Airway epithelial cell (primary cell): ENCODE data around the gene ZNF674. TPM values are rescaled to one million over a fixed set of nuclear protein-coding genes. Genes with fewer than 3 reads are reported as not detected.

Experiments used
- total RNA-seq: library from RNA; depleted of rRNA; stranded (reverse); fragments of >200 nt; gene quantifications from 2 replicates; pipeline ENCODE4 v1.2.3, GENCODE V29; 2015

The ZNF674 gene
- 0.79 and 1.8 TPM in 2 replicates for total RNA-seq

DNA sequence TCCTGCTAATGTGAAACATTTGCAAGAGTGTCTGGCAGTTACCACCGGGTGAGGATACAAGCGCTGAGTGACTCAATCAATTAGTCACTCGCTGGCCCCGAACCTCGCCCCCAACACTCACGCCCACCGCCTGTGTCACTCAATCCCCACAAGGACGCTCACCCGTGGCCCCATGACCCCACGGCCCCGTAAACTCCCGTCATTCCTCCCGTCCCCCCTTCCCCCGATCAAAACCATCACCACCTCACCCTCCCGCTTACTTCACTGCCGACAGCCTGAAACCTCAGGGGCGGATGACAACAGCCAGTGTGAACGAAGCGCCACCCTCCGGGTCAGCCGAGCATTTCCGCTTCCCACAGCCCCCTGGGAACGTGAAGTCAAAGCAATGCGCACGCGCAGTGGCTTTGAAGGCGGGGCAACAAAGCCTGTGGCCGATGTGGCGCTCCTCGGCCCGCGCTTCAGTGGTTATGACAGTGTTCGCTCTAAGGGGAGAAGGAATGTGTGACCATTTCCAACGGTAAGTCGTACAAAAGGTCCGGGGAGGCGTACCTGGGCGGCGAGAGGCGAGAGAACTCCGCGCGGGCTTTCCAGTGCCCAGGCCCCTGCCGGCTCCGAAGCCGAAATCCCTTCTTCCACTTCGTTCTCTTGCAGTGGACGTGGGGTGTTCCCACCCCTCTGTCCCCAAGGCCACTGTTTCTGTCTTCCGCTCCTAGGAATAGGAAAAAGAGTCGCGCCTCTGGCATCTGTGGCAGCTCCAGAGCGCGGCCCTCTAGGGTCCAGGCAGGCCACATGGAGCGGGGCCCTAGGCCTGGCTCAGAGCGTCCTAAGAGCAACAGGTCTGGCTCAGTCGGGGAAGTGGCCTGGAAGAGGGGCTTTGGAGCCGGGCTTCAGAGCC is at the start of gene ZNF674:
Gene ZNF674, minus strand, starts transcription at position 311 of the 895 bp plus-strand sequence. CDS start 3,334 bp downstream, outside the sequence.

DNA sequence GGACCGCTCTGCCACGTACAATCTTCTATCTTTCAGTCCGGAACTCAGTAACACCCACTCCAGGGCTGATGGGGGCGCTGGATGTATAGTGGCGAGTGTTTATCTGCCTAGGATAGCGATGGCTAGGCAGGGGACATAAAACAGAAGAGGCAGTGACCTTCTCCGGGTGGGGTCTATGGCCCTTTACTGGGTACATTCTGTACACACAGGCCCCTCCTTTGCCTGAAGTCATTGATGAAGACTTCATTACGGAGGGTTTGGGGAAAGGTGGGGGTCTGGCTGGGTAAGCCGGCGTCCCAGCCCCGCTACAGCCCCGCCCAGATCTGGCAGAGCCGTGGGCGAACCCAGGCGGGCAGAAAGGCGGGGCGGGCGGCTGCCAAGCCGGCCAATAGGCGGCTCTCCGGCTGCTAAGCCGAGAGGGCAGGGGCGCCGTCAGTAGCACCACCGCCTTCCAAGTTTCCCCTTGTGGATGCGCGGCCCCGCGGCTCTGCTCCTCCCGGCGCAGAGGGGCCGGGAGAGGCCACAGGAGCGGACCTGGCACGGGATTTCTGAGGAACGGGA is 28.2 kb upstream of the ZNF674 start, which contains the start of gene CHST7:
Gene CHST7, plus strand, starts transcription at position 435 of the 561 bp plus-strand sequence. CDS start 167 bp downstream, outside the sequence.

Other genes with a start within 250 kb of the ZNF674 start
- 7.6 and 8.7 TPM in 2 replicates for gene CHST7, start 28.3 kb upstream of the ZNF674 start, total RNA-seq
- 7.2 and 11.8 TPM in 2 replicates for gene SLC9A7, start 213.7 kb upstream of the ZNF674 start, total RNA-seq